Activated CD4-positive, alpha-beta T cell treated with anti-CD3 and anti-CD28 coated beads, Interleukin-10, Interleukin-2, amounts not matched to agents 100 ng/mL and 50 ng/mL, durations not matched to agents 16 hours and 8 hours (primary cell): ENCODE results near the gene PUS10.
"Not testable (repeated sequence)": the region's sequence is repeated elsewhere in the genome, so short reads cannot be mapped to it uniquely, and the experiment has no call there.

Experiments
- DNase-seq: peaks from one replicate; pipeline ENCODE4 v3.0.0-alpha.2; 2020

Gene PUS10

DNA sequence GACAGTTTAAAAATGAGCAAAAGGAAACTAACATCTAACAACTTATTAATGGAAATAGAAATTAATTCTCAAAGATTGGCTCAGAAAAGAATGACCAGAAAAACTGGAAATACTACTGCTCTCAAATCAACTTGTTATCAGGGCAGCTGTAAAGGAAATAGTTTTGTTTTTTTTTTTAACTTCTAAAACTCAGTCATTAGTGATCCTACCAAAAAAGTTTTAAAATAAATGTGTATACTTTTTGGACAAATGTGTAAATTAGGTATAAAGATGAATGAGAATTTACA lies 52.6 kb downstream of the PUS10 start:
- DNase-seq = no peak

- DNase-seq = peak; percentile 21
Observed at GRCh38 chr2:60964651-60965498, 53.2 kb downstream of the PUS10 start.

DNA sequence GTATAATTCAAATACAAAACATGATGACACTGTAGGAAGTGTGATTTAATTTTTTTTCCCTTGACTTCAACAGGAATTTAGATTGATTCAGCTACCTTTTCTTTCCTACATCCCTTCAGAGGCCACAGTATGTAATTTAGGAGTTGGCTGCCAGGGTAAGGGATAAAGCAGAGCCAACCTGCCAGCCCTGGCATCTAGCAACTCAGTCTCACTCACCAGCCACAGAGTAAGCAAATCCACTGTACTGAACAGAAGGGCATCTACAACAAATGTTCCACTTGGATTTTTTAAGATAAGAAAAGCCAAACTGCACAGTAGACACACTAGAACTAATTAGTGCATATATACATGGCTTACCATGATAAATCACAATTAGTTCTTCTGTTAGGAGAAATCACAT lies 54.9 kb downstream of the PUS10 start:
- no peak for DNase-seq

DNA sequence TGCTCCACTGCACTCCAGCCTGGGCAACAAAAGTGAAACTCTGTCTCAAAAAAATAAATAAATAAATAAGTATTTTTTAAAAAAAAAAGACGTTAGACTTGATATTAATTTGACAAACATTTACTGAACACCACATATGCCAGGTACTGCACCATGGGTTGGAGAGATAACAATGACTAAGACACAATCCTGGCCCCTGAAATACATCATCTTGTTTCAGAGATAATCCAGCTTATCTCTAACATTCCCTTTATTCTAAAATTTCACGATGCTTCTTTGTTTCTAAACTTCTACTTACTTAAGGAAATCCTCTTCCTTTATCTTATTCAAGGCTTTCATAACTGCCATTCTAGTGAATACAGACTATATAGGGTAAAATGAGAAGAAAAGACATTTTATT lies 55.5 kb downstream of the PUS10 start:
- DNase-seq = no peak

GRCh38 chr2:60961457-60961856 lies 56.6 kb downstream of the PUS10 start:
- DNase-seq = no peak

DNA sequence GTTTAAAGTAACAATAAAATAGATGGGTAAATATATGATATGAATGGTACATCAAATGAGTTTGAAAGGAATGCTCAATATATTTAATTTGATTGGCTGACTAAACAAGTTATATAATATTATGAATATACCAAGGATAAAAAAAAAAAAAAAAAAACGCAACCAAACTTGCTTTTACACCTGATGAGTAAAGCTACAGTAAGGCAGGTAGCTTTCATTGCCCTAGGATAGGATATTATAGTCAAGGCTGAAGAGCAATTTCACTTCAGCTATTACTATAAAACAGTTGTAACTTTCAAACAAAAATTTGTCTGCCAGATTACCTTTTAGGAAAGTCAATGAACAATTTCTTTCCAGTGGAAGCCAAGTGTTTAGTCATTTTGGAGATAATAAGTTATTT lies 57.3 kb downstream of the PUS10 start:
- DNase-seq = no peak

GRCh38 chr2:60959501-60959900 lies 58.6 kb downstream of the PUS10 start:
- DNase-seq = no peak

GRCh38 chr2:60958800-60959199 lies 59.3 kb downstream of the PUS10 start:
- DNase-seq = no peak

- DNase-seq = no peak
Observed at GRCh38 chr2:60958361-60958760, 59.7 kb downstream of the PUS10 start.

DNA sequence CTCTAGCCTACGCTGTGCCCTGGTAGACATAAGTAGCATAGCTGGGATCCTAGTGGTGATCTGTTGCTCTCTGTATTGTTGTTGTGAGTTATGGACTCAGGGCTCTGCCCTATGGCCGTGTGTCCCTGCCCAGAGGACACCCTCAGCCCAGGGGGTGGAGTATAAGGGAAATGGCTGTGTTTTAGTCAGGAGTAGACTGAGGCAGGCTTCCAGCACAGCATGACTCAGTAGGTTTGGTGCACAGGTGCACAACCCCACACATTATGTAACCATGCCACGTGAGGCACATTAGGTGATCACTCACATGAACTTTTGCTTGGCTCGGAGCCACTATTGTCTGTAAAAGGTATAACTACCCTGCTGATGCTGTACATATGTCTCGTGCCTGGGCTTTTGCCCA lies 60.4 kb downstream of the PUS10 start:
- no peak for DNase-seq

DNA sequence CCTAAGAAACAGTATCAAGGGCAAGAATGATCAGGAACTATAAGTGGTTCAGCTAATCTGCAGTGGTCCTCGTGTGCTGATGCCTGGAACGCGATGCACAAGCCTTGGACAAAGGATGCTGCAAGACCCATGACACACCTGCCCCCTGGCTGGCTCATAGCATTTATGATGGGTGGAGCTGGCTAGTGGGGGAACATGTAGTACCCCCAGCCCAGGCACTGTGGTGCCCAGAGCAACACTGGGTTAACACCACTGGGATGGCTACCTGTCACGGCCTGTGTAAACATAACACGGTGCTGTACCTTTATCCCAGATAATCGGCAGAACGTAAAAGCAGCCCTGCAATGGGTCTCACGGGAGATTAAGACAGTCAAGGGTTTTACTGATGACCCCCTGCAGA lies 60.8 kb downstream of the PUS10 start:
- DNase-seq = no peak

- DNase-seq = peak; percentile 6
Observed at GRCh38 chr2:60954139-60954538, 63.9 kb downstream of the PUS10 start.

DNA sequence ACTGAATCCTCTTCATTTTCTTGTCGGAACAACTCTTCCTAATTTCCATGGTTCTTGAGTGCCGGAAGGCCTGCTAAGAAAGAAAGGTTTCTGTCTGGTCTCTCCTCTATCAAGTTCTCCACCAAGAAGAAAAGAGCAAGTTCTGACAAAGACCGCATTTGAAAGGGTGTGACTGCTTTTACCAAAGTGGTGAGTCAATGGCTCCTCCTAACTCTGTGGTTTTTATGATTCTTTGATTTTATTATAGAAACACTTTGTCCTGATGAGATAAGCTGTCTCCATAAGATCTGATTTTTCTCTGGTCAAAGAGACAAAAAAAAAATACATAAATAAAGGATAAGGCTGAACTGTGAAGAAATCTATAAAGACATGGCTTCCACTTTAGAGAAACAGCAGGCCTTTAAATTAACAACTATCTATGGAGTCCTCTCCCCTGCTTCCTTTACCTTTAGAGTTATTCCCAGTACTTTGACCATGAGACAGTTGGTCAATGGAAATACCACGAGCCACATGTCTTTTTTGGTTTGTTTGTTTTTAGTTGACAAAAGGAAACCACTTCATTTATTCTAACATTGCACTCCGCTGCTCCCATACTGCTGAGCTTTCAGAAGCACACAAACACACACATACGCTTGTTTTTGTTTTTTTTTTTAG lies 69.0 kb downstream of the PUS10 start:
- no peak for DNase-seq

DNA sequence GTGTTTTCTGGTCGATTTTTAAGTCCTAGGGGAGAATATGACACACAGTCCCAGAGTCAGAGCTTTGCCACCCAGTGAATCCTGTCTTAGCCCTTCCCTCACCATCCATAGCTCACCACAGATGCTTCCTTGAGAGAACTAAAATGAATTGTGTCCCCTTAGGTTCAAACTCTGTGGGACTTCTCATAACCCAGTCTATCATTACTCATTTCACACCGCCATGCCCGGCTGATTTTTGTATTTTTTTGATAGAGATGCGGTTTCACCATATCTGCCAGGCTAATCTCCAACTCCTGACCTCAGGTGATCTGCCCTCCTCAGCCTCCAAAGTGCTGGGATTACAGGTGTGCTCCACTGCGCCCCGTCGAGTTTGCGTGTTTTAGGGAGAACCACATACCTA lies 69.9 kb downstream of the PUS10 start:
- no peak for DNase-seq

- no peak for DNase-seq
Observed at GRCh38 chr2:60947056-60947455, 71.0 kb downstream of the PUS10 start.

DNA sequence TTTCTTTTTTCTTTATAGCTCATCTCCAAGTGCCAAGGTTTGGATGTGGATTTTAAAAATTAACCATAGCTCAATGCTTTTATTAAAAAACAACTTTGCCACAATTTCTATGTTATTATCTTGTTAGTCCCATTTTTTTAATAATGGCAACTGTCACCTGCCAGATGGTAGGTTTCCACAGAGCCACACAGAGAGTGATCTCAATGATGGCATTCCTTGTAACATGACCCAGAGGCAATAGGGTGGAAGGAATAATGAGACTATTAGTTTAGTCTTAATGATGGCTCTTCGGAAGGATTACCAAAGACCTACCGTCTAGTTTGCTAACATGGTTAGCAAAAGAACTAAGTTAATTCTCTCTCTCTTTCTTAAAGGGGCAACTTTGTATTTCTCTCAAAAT lies 72.7 kb downstream of the PUS10 start:
- no peak for DNase-seq

GRCh38 chr2:60939622-60940021 lies 78.4 kb downstream of the PUS10 start:
- no peak for DNase-seq

DNA sequence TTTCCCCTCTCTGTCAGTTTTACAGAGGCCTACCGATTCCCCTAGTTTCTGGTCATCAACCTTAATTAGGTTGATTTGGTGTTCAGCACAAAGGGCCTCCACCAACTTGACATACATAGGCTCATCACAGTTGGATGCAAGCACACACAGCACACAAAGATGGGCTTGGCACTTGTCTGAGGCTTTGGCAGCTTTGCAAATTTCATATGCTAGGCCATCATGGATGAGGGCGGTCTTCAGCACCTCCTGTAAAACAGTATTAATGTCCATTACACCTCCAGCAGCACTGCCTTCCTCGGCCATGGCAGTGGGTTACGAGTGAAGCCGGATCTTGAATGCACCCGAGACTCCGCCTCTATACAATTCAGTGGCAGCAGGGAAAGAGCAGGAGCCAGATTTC lies 79.8 kb downstream of the PUS10 start:
- DNase-seq = no peak

- no peak for DNase-seq
Observed at GRCh38 chr2:60936757-60937156, 81.3 kb downstream of the PUS10 start.

DNA sequence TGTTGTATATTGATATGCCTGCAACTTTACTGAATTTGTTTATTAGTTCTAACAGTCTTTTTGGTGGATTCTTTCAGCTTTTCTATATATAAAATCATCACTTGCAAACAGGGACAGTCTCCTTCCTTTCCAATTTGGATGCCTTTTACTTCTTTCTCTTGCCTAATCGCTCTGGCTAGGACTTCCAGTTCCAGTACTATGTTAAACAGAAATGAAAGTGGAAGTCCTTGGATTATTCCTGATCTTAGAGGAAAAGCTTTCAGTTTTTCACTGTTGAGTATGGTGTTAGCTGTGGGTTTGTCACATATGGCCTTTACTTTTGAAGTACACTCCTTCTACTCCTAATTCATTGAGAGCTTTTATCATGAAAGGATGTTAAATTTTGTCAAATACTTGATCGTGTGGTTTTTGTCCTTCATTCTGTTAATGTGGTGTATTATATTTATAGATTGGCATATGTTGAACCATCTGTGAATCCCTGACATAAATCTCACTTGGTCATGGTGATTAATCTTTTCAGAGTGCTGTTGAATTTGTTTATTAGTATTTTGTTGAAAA lies 83.8 kb downstream of the PUS10 start:
- no peak for DNase-seq

- no peak for DNase-seq
Observed at GRCh38 chr2:60932954-60933353, 85.1 kb downstream of the PUS10 start.

GRCh38 chr2:60932061-60932460 lies 86.0 kb downstream of the PUS10 start:
- not testable (repeated sequence) for DNase-seq

- no peak for DNase-seq
Observed at GRCh38 chr2:60926741-60927552, 91.1 kb downstream of the PUS10 start.
